ENCODE results near the gene PPP1R17. TPM values are rescaled to one million over a fixed set of nuclear protein-coding genes. Genes with fewer than 3 reads are reported as not detected.

Gene PPP1R17
- total and polyA plus RNA-seq, 2 donors (not counting 1 experiment from before 2014, with no cell fraction given), result not detected

- Histone ChIP-seq H3K79me2 (ENCODE audit: control insufficient read depth, insufficient read depth, low read length) (no peaks in the 10 kb centered on the region), H3K4me3 (replicated peaks in 1 of 4; ENCODE audit: control extremely low read depth in 1 of 4, insufficient read depth in 1 of 4, low read depth in 3 of 4, low read length in 4 of 4) (no peak overlapping the region), H2AFZ (ENCODE audit: low read length) (no peak overlapping the region), H3K4me1 (ENCODE audit: control insufficient read depth, extremely low read depth, insufficient read depth, low read length) (no peaks in the 10 kb centered on the region), H4K20me1 (ENCODE audit: control insufficient read depth, extremely low read depth, insufficient read depth, low read length) (no peaks in the 10 kb centered on the region), H3K4me2 (ENCODE audit: extremely low read depth, insufficient read depth, low read length) (no peak overlapping the region), H3K27me3 (ENCODE audit: control insufficient read depth, insufficient read depth, low read length) (no peaks in the 10 kb centered on the region), H3K9me3 (ENCODE audit: control insufficient read depth, insufficient read depth, low read depth, low read length) (no peaks in the 10 kb centered on the region), H3K27ac (ENCODE audit: insufficient read depth, low read length) (no peak overlapping the region), H3K9ac (ENCODE audit: insufficient read depth, low read length) (no peak overlapping the region), H3K36me3 (ENCODE audit: control insufficient read depth, insufficient read depth, low read length) (no peaks in the 10 kb centered on the region)
- TF ChIP-seq CTCF (conservative IDR thresholded peaks at IDR 0.05 in 1 of 2, IDR thresholded peaks at IDR 0.05 in 1 of 2; ENCODE audit: low read depth in 1 of 2, low read length in 2 of 2) (peak; percentile 83 to 94), EZH2 (IDR thresholded peaks at IDR 0.05; ENCODE audit: low read length, missing control alignments) (no peak)
- DNase-seq (ENCODE audit: low read depth in 2 of 2), result peak; percentile 60 to 71
Observed at GRCh38 chr7:31744294-31744874, 57.4 kb downstream of the PPP1R17 start.

- H3K36me3 ChIP-seq (ENCODE audit: control insufficient read depth, insufficient read depth, low read length), result no peaks in the 10 kb centered on the region
- TF ChIP-seq EZH2 (IDR thresholded peaks at IDR 0.05; ENCODE audit: low read length, missing control alignments) (no peak), CTCF (conservative IDR thresholded peaks at IDR 0.05 in 1 of 2, IDR thresholded peaks at IDR 0.05 in 1 of 2; ENCODE audit: low read depth in 1 of 2, low read length in 2 of 2) (no peak)
- no peak for DNase-seq (ENCODE audit: low read depth in 2 of 2)
Observed at GRCh38 chr7:31747553-31747952, 60.5 kb downstream of the PPP1R17 start.

GRCh38 chr7:31748084-31748483 is 61.1 kb downstream of the PPP1R17 start:
- Histone ChIP-seq H4K20me1 (ENCODE audit: control insufficient read depth, extremely low read depth, insufficient read depth, low read length) (no peaks in the 10 kb centered on the region), H3K36me3 (ENCODE audit: control insufficient read depth, insufficient read depth, low read length) (no peaks in the 10 kb centered on the region), H3K9ac (ENCODE audit: insufficient read depth, low read length) (no peak overlapping the region), H3K4me1 (ENCODE audit: control insufficient read depth, extremely low read depth, insufficient read depth, low read length) (no peaks in the 10 kb centered on the region), H3K27me3 (ENCODE audit: control insufficient read depth, insufficient read depth, low read length) (no peaks in the 10 kb centered on the region), H3K27ac (ENCODE audit: insufficient read depth, low read length) (no peak overlapping the region), H2AFZ (ENCODE audit: low read length) (no peak overlapping the region), H3K79me2 (ENCODE audit: control insufficient read depth, insufficient read depth, low read length) (no peaks in the 10 kb centered on the region), H3K9me3 (ENCODE audit: control insufficient read depth, insufficient read depth, low read depth, low read length) (no peaks in the 10 kb centered on the region), H3K4me3 (replicated peaks in 1 of 4; ENCODE audit: control extremely low read depth in 1 of 4, insufficient read depth in 1 of 4, low read depth in 3 of 4, low read length in 4 of 4) (no peak overlapping the region), H3K4me2 (ENCODE audit: extremely low read depth, insufficient read depth, low read length) (no peak overlapping the region)
- DNase-seq (ENCODE audit: low read depth in 2 of 2), result no peak
- TF ChIP-seq EZH2 (IDR thresholded peaks at IDR 0.05; ENCODE audit: low read length, missing control alignments) (no peak), CTCF (conservative IDR thresholded peaks at IDR 0.05 in 1 of 2, IDR thresholded peaks at IDR 0.05 in 1 of 2; ENCODE audit: low read depth in 1 of 2, low read length in 2 of 2) (no peak)

More at GRCh38 chr7:31747553-31747952, 60.5 kb downstream of the PPP1R17 start:
- no peak overlapping the region for H3K4me3 ChIP-seq (replicated peaks in 1 of 4; ENCODE audit: control extremely low read depth in 1 of 4, insufficient read depth in 1 of 4, low read depth in 3 of 4, low read length in 4 of 4)
- no peaks in the 10 kb centered on the region for H3K9me3 ChIP-seq (ENCODE audit: control insufficient read depth, insufficient read depth, low read depth, low read length)
- no peaks in the 10 kb centered on the region for H3K27me3 ChIP-seq (ENCODE audit: control insufficient read depth, insufficient read depth, low read length)
- H2AFZ ChIP-seq (ENCODE audit: low read length), result no peak overlapping the region
- no peak overlapping the region for H3K4me2 ChIP-seq (ENCODE audit: extremely low read depth, insufficient read depth, low read length)
- no peak overlapping the region for H3K27ac ChIP-seq (ENCODE audit: insufficient read depth, low read length)
- no peak overlapping the region for H3K9ac ChIP-seq (ENCODE audit: insufficient read depth, low read length)
- H4K20me1 ChIP-seq (ENCODE audit: control insufficient read depth, extremely low read depth, insufficient read depth, low read length), result no peaks in the 10 kb centered on the region
- no peaks in the 10 kb centered on the region for H3K4me1 ChIP-seq (ENCODE audit: control insufficient read depth, extremely low read depth, insufficient read depth, low read length)
- H3K79me2 ChIP-seq (ENCODE audit: control insufficient read depth, insufficient read depth, low read length), result no peaks in the 10 kb centered on the region

All from fibroblast of lung (primary cell).